RKO (cell line): Measurements from ENCODE around the gene ASMTL.
"Not testable (repeated sequence)": the region's sequence is repeated elsewhere in the genome, so short reads cannot be mapped to it uniquely, and the experiment has no call there.

Experiments used
- DNase-seq: peaks from one replicate; pipeline ENCODE4 v3.0.0-alpha.2; 2016; ENCODE audit warnings: low spot score

The ASMTL gene

DNA sequence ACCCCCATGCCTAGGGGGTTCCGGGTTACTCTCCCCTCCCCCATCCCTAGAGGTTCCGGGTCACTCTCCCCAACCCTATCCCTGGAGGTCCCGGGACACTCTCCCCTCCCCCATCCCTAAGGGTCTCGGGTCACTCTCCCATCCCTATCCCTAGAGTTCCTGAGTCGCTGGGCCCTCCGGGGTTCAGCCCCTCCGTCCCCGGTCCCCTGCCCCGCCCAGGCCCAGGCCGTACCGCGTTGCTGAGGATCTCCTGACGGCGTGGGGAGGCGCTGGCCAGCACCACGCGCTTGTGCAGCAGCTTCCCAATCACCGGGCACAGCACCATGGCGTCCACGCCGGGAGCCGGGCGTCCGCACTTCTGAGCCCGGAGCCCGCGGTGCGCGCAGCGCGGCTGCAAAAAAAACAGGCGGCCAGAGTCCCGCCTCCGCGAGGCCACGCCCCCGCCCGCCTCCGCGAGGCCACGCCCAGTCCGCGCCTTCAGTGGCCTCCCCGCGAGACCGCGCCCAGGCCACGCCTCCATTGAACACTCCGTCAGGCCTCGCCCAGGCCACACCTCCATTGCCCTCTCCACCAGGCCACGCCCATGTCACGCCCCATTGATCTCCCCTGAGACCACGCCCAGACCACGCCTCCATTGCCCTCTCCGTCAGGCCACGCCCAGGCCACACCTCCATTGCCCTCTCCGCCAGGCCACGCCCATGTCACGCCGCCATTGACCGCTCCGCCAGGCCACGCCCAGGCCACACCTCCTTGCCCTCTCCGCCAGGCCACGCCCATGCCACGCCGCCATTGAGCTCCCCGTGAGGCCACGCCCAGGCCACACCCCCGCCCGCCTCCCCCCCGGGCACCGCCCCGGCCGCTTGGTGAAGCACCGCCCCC is at the start of gene ASMTL:
ASMTL (minus strand) TSS at position 394 of the 879 bp plus-strand sequence; CDS start at position 325, 69 bp downstream.
- peak; percentile 92 for DNase-seq

- DNase-seq: no peak
Observed at GRCh38 chrX:1502241-1502640, 49.5 kb upstream of the ASMTL start.

GRCh38 chrX:1500701-1501624 is 48.3 kb upstream of the ASMTL start:
- no peak for DNase-seq

DNA sequence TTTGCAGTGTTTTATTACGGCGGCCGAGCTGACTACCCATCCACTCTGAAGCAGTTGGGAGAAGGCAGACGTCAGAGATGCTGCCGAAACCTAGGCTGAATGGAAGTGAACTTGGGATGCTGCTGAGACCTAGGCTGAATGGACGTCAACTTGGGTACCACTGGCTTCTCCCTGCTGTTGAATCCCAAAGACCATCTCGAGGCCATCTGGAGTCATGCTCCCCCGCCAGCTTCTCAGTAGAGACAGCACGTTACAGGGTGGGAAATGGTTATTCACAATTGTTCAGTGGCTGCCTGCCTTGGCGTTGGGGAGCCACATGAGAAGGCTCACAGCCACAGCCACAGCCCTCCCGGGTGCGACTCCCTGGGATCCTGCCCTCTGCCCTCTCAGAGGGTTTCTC is 43.4 kb upstream of the ASMTL start:
- DNase-seq: no peak

DNA sequence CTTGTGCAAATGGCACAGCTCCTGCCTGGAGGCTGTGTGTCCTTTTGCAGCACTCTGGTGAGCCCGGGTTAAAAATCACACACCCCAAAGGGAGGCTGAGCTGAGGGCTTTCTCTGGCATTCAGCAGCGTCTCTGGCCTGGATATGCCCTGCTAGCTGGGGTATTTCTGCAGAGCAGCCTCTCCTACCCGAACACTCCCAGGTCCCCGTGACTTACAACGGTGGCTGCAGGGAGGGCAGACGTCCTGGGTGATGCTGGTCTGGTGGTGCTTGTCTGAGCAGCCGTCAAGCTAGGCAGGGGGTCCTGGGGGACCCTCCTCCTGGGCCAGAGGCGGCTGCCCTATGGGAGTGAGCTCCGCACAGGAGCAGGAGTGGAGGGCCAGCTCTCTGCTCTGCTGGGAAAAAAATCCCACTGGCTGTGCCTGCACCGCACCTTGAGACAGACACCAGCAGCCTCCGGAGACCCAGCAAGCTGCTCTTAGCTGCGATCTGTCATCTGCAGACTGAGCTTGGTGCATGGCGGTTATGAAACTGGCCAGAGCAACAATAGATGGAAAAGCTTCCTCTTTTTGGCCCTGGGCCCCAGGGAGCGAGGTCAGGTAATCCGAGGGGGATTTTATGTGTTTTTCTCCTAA is 41.3 kb upstream of the ASMTL start:
- DNase-seq: no peak

DNA sequence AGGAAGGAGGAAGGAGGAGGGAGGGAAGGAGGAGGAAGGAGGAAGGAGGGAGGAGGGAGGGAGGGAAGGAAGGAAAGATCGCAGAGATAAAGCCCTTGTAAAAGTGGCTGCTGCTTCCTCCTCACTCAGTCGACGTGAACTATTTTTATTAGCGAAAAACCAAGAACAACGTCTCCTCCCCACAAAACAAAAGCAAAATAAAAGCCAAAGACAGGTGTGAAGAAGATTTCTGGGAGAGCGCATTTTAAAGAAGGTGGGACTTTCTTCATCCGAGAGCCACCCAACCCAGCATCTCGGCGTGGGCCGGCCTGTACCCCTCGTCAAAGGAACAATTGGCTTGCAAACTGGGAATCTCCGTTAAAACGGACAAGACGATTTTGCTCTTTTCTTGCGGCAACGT is 40.7 kb upstream of the ASMTL start:
- DNase-seq: no peak

- DNase-seq: no peak
Observed at GRCh38 chrX:1492421-1493012, 39.8 kb upstream of the ASMTL start.

GRCh38 chrX:1491851-1492349 is 39.2 kb upstream of the ASMTL start:
- peak; percentile 74 for DNase-seq

GRCh38 chrX:1491248-1491647 is 38.5 kb upstream of the ASMTL start:
- DNase-seq: not testable (repeated sequence)

DNA sequence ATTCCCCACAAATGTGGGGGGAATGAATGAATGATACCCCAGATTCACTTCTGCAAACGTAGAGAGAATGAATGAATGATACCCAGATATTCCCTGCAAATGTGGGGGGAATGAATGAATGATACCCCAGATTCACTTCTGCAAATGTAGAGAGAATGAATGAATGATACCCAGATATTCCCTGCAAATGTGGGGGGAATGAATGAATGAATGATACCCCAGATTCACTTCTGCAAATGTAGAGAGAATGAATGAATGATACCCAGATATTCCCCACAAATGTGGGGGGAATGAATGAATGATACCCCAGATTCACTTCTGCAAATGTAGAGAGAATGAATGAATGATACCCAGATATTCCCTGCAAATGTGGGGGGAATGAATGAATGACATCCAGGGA is 38.0 kb upstream of the ASMTL start:
- DNase-seq: not testable (repeated sequence)

GRCh38 chrX:1489354-1489753 is 36.6 kb upstream of the ASMTL start:
- DNase-seq: not testable (repeated sequence)

GRCh38 chrX:1488745-1489144 is 36.0 kb upstream of the ASMTL start:
- DNase-seq: no peak

DNA sequence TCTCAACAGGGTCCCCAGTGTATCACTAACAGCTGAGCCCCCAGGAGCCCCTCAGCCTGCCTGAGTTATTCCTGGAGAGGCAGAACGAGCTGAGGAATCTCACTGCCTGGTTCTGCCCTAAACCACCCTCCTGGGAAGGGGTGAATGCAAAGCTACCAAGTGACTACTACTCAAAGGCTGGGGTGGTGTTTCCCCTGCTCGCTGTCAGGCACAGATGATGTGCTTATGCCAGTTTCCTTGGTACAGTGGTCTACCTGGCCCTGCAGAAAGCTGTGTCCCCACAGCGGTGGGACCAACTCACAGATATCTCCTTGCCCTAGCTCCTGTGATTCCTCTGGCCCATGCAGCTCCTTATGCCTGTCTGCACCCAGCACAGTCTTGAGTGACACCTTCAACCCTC is 35.4 kb upstream of the ASMTL start:
- DNase-seq: no peak

- no peak for DNase-seq
Observed at GRCh38 chrX:1487401-1487800, 34.7 kb upstream of the ASMTL start.

DNA sequence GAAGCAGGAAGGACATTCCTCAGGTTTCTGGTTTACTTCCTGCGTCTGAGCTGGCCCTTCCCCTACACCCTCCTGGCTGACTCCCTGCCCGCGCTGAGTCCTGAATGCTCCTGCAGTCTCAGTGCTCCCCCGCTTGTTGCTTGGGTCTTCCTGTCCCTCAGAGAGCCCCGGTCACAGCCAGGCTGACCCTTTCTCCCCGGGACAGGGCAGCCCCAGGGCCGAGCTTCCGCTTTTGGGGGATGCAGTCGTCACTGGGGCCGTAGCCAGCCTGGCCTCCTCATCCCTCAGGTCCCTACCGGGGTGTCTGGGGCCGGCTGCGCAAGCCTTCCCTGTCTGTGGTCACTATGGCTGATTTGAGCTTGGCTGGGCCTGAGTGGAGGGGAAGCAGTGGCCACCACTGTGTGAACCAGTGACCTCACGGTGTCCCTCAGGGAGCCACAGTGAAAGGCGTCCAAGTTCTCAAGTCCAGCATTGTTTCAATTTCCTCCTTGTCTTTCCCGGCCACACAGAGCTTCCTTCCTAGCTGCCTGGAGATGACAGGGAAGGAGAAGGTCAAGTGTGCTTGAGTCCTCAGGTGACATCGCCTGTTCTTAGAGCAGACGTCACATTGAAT is 34.1 kb upstream of the ASMTL start:
- no peak for DNase-seq

DNA sequence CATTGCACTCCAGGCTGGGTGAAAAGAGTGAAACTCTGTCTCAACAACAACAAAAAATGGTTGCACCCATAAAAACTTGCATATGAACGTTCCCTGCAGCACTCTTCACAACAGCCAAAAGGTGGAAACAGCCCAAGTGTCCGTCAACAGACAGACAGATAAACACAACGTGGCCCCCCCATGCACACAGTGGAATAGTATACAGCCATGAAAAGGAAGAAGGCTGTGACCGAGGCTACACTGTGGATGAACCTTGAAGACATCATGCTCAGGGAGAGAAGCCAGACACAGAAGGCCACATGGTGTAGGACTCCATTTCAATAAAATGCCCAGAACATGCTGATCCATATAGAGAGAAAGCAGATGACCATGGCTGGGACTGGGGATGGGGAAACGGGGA is 33.5 kb upstream of the ASMTL start:
- no peak for DNase-seq

GRCh38 chrX:1485033-1485432 is 32.3 kb upstream of the ASMTL start:
- no peak for DNase-seq

- DNase-seq: no peak
Observed at GRCh38 chrX:1484638-1485019, 31.9 kb upstream of the ASMTL start.

GRCh38 chrX:1483843-1484637 is 31.3 kb upstream of the ASMTL start:
- no peak for DNase-seq

DNA sequence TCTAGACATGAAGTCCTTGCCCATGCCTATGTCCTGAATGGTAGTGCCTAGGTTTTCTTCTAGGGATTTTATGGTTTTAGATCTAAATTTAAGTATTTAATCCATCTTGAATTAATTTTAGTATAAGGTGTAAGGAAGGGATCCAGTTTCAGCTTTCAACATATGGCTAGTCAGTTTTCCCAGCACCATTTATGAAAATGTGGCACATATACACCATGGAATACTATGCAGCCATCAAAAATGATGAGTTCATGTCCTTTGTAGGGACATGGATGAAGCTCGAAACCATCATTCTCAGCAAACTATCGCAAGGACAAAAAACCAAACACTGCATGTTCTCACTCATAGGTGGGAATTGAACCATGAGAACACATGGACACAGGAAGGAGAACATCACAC is 29.8 kb upstream of the ASMTL start:
- DNase-seq: not testable (repeated sequence)
